Colonic mucosa (tissue), 4 donors: ENCODE data around the gene LMF1. TPM values are rescaled to one million over a fixed set of nuclear protein-coding genes. Genes with fewer than 3 reads are reported as not detected.

Experiments
- DNase-seq: peaks from one replicate; pipeline ENCODE4 v3.0.0-alpha.2; 2020
- H3K27ac ChIP-seq: fragments of 200-600 bp; one replicate; pipeline ENCODE4 v1.8.0; 2021
- H3K27me3 ChIP-seq: fragments of 200-600 bp; one replicate; pipeline ENCODE4 v1.8.0; 2021
- H3K36me3 ChIP-seq: fragments of 200-600 bp; one replicate; pipeline ENCODE4 v1.8.0; 2021
- H3K4me1 ChIP-seq: fragments of 200-600 bp; one replicate; pipeline ENCODE4 v1.8.0; 2021; ENCODE audit warnings: mild to moderate bottlenecking
- H3K4me3 ChIP-seq: fragments of 200-600 bp; one replicate; pipeline ENCODE4 v1.8.0; 2021
- H3K9ac ChIP-seq, 2 donors: one replicate each; pipeline ENCODE4 v1.7.0; 2013; ENCODE audit warnings: control low read depth in 2 of 2, low read depth in 2 of 2, low read length in 2 of 2
- H3K9me3 ChIP-seq: fragments of 200-600 bp; one replicate; pipeline ENCODE4 v1.8.0; 2021
- intact Hi-C: fragments of 100-400 bp; cut with DNase I; formaldehyde crosslinking; loops from one replicate; pipeline ENCODE4 v1.14.1; 2022
- total RNA-seq, 2 donors: library from RNA; stranded (reverse); fragmentation: NEBNext Ultra II Directional in 1 of 2; extraction: Animal tissue kit (Norgen Biotek cat#: 25700) in 1 of 2; gene quantifications; one replicate each; pipeline ENCODE4 v1.2.1, GENCODE V29; 2021
- TF ChIP-seq, protein P1 (sequence below): fragments of 200-600 bp; IDR thresholded peaks from one replicate; pipeline ENCODE4 v1.8.0; 2022; ENCODE audit warnings: antibody characterized with exemption, mild to moderate bottlenecking
- donor health status: healthy.
- donor health status: DM: no; HTN: no; CAD: no.
- donor health status: DM: no; HTN: no; CAD: no.

The LMF1 gene
- total RNA-seq, 2 donors from 2014 or later: 8.4 to 12.8 TPM

DNA sequence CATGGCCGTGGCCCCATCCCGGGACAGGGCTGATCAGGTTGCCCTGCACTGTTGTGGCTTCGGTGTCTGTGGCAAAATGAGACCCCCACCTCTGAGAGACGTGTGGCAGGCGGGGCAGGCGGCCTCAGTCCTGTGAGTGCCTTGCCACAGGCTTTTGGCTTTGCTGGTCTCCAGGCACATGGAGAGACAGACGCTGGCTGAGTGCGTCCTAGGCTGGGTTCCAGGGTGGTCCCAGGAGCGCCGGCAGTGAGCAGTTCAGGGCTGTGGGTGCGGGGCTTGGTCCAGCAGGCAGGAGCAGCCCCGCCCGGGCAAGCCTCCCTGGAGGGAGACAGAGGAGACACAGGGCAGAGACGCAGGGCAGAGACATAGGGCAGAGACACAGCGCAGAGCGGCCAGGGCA, 40.0 kb upstream of the LMF1 start:
- Histone ChIP-seq H3K36me3 (no peaks in the 10 kb centered on the region), H3K9me3 (no peaks in the 10 kb centered on the region), H3K27ac (no peak overlapping the region), H3K4me3 (no peak overlapping the region), H3K27me3 (no peaks in the 10 kb centered on the region), H3K4me1 (no peaks in the 10 kb centered on the region), H3K9ac (no peak overlapping the region)
- TF ChIP-seq, protein P1, sequence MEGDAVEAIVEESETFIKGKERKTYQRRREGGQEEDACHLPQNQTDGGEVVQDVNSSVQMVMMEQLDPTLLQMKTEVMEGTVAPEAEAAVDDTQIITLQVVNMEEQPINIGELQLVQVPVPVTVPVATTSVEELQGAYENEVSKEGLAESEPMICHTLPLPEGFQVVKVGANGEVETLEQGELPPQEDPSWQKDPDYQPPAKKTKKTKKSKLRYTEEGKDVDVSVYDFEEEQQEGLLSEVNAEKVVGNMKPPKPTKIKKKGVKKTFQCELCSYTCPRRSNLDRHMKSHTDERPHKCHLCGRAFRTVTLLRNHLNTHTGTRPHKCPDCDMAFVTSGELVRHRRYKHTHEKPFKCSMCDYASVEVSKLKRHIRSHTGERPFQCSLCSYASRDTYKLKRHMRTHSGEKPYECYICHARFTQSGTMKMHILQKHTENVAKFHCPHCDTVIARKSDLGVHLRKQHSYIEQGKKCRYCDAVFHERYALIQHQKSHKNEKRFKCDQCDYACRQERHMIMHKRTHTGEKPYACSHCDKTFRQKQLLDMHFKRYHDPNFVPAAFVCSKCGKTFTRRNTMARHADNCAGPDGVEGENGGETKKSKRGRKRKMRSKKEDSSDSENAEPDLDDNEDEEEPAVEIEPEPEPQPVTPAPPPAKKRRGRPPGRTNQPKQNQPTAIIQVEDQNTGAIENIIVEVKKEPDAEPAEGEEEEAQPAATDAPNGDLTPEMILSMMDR: no peak
- intact Hi-C loops: no loop called here
- no peak for DNase-seq

DNA sequence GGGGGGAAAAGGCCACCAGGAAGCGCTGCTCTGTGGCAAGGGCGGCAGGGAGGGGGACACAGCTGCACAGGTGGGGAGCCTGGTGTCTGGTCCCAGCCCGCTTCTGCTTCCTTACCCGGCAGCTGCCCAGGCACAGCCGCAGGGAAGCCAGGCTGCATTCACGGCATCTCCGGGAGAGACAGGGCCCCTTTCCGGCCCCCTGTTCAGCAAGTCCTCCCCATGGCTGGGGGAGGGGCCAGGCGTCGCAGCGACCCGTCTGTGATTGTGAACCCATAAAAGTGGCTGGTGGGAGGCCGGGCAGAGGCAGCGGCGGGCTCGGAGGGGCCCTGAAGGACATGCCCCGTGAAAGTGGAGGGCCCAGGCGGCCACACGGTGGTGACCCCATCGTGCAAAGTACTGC, 39.5 kb upstream of the LMF1 start:
- Histone ChIP-seq H3K9me3 (no peaks in the 10 kb centered on the region), H3K27me3 (no peaks in the 10 kb centered on the region), H3K36me3 (no peaks in the 10 kb centered on the region), H3K27ac (no peak overlapping the region), H3K4me1 (no peaks in the 10 kb centered on the region), H3K9ac (no peak overlapping the region), H3K4me3 (no peak overlapping the region)
- no peak for DNase-seq
- intact Hi-C loops: no loop called here
- TF ChIP-seq, protein P1: no peak

DNA sequence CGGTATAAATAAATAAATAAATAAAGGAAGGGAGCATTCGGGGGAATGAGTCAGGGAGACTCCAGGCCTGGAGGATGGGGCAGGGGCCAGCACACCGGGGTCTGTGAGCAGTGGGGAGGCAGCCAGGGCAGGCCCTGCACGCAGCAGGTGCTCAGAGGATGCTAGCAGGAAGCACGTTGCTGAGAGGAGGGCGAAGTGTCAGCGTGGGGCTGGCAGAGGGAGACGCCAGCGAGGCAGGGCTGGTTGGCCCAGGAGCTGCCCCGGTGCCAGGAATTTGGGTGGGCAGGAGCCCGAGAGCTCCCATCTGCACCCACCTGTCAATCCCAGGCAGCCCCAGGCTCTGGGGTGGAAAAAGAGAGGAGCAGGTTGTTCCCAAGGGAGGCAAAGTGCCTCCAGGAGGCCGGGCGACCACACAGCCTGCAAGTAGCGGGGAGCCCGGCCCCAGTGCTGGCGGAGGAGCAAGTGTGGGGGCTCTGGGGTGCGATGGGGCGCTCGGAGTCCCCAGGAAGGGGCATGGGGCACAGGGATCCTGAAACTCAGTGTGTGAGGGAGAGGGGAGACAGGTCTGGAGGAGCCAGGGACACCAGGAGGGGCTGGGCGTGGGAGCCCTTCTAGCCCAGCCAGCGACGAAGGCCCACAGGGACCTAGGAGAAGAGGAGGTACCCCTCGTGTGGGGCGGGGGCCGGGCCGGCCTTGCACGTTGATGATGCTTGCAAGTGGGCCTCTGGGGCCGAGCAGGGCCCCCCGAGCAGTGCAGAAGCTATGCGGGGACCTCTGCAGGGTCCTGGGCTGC, 38.8 kb upstream of the LMF1 start:
- no peaks in the 10 kb centered on the region for H3K4me1 ChIP-seq
- no peak for DNase-seq
- no peaks in the 10 kb centered on the region for H3K9me3 ChIP-seq
- H3K36me3 ChIP-seq: no peaks in the 10 kb centered on the region
- H3K4me3 ChIP-seq: no peak overlapping the region
- no peak overlapping the region for H3K27ac ChIP-seq
- TF ChIP-seq, protein P1: no peak
- H3K27me3 ChIP-seq: no peaks in the 10 kb centered on the region
- intact Hi-C loops: no loop called here
- H3K9ac ChIP-seq: no peak overlapping the region

DNA sequence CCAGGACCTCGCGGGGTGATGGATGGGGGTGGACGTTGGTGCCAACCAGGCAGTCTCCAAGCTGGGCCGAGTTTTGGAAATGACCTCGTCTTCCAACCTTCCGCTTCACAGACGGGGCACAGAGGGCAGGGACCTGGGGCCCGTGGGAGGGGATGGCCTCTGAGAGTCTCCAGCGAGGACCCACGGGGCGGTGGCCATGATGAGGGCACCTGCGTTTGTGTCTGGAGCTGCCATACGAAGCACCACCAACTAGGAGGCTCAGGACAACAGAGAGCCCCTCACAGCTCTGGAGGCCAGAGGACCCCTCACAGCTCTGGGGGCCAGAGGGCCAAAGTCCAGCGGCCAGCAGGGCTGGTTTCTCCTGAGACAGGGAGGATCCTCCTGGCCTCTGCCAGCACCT, 37.3 kb upstream of the LMF1 start:
- no peak for DNase-seq
- intact Hi-C loops: no loop called here
- Histone ChIP-seq H3K4me3 (no peak overlapping the region), H3K9me3 (no peaks in the 10 kb centered on the region), H3K27me3 (no peaks in the 10 kb centered on the region), H3K36me3 (no peaks in the 10 kb centered on the region), H3K27ac (no peak overlapping the region), H3K4me1 (no peaks in the 10 kb centered on the region), H3K9ac (no peak overlapping the region)
- TF ChIP-seq, protein P1: no peak

DNA sequence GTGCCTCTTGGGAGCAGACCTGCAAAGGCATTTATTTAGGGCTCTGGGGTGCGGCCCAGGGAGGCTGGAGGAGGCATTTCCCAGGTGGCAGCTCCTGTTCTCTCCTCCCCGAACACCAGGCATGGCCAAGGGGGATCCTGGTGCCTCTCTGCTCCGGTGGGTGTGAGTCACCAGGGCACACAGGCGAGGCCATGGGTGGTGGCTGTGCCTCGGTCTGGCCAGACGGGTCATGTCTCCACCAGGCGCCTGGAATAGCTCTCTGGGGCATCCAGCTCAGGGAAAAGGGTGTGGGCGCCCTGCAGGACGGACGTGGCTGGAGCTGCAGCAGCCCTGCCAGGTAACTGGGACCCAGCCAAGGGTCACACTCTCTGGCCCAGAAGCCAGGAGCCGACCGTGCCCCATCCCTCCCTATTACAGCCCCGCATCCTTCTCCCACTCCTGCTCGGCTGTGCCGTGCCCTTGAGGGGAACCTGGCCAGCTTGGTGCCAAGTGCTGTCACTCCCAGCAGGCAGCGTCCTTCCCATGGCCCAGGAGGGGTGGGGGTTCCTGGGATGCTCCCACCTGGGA, 36.6 kb upstream of the LMF1 start:
- no peak overlapping the region for H3K9ac ChIP-seq
- H3K9me3 ChIP-seq: no peaks in the 10 kb centered on the region
- H3K4me3 ChIP-seq: no peak overlapping the region
- DNase-seq: no peak
- no peaks in the 10 kb centered on the region for H3K4me1 ChIP-seq
- intact Hi-C loops: no loop called here
- H3K36me3 ChIP-seq: no peaks in the 10 kb centered on the region
- TF ChIP-seq, protein P1: no peak
- no peaks in the 10 kb centered on the region for H3K27me3 ChIP-seq
- H3K27ac ChIP-seq: no peak overlapping the region
